Keratinocyte (primary cell): ENCODE results near the gene UBA52. TPM values are rescaled to one million over a fixed set of nuclear protein-coding genes. Genes with fewer than 3 reads are reported as not detected.

ENCODE experiments used
- DNase-seq: peaks from one replicate; pipeline ENCODE4 v3.0.0-alpha.2; 2011; ENCODE audit warnings: low read depth, missing footprints, low spot score
- FAIRE-seq: peaks from 2 replicates; lab custom pipeline; 2011; peaks lifted over from hg19 to GRCh38; lab: Jason Lieb, UNC
- H2AFZ ChIP-seq: 2 replicates; pipeline ENCODE4 v1.6.0; 2012; ENCODE audit warnings: low read length, control low read depth, inconsistent platforms; ENCODE audit not compliant: control insufficient read depth
- H3K27ac ChIP-seq: 2 replicates; pipeline ENCODE4 v1.5.1; 2011; ENCODE audit warnings: low read length; ENCODE audit not compliant: control insufficient read depth, insufficient read depth
- H3K27me3 ChIP-seq: 3 replicates; pipeline ENCODE4 v1.6.0; 2011; ENCODE audit warnings: low read length; ENCODE audit not compliant: control insufficient read depth, insufficient read depth; ENCODE audit errors: extremely low read depth
- H3K36me3 ChIP-seq, 2 experiments: 2 replicates in 1 of 2; 3 replicates in 1 of 2; pipeline ENCODE4 v1.5.1; 2011; ENCODE audit warnings: low read length in 2 of 2, mild to moderate bottlenecking in 1 of 2; ENCODE audit not compliant: control insufficient read depth in 2 of 2, insufficient read depth in 2 of 2; ENCODE audit errors: extremely low read depth in 1 of 2
- H3K4me1 ChIP-seq: 3 replicates; pipeline ENCODE4 v1.5.1; 2011; ENCODE audit warnings: low read length; ENCODE audit not compliant: control insufficient read depth, insufficient read depth; ENCODE audit errors: extremely low read depth
- H3K4me2 ChIP-seq: 3 replicates; pipeline ENCODE4 v1.6.0; 2011; ENCODE audit warnings: low read depth, low read length; ENCODE audit not compliant: control insufficient read depth, insufficient read depth; ENCODE audit errors: extremely low read depth
- H3K4me3 ChIP-seq, 3 experiments: fragments of 200-600 bp in 1 of 3; sonication (generic) in 1 of 3; 2 replicates in 2 of 3; 3 replicates in 1 of 3; pipeline ENCODE4 v1.5.1; 2011 to 2016; ENCODE audit warnings: low read length in 3 of 3, mild to moderate bottlenecking in 3 of 3, control low read depth in 2 of 3, inconsistent platforms in 1 of 3, low read depth in 1 of 3, mixed read lengths in 1 of 3, mixed run types in 1 of 3, moderate library complexity in 1 of 3; ENCODE audit not compliant: control insufficient read depth in 2 of 3, insufficient read depth in 2 of 3; ENCODE audit errors: extremely low read depth in 1 of 3
- H3K79me2 ChIP-seq: 2 replicates; pipeline ENCODE4 v1.6.0; 2012; ENCODE audit warnings: low read length; ENCODE audit not compliant: control insufficient read depth, insufficient read depth
- H3K9ac ChIP-seq: 3 replicates; pipeline ENCODE4 v1.6.0; 2011; ENCODE audit warnings: low read length; ENCODE audit not compliant: control insufficient read depth, insufficient read depth; ENCODE audit errors: extremely low read depth
- H3K9me1 ChIP-seq: 3 replicates; pipeline ENCODE4 v1.6.0; 2011; ENCODE audit warnings: low read length; ENCODE audit not compliant: control insufficient read depth, insufficient read depth; ENCODE audit errors: extremely low read depth
- H3K9me3 ChIP-seq: 2 replicates; pipeline ENCODE4 v1.5.1; 2012; ENCODE audit warnings: low read depth, low read length; ENCODE audit not compliant: control insufficient read depth
- H4K20me1 ChIP-seq: 3 replicates; pipeline ENCODE4 v1.6.0; 2011; ENCODE audit warnings: low read length; ENCODE audit not compliant: control insufficient read depth, insufficient read depth; ENCODE audit errors: extremely low read depth
- EZH2 ChIP-seq: IDR thresholded peaks from one replicate; pipeline ENCODE4 v1.6.1; 2012; ENCODE audit warnings: inconsistent platforms, mild to moderate bottlenecking, low read length, moderate library complexity
- dilution Hi-C: fragments of 300-500 bp; cut with MboI; formaldehyde crosslinking; loops from one replicate; pipeline ENCODE4 v1.7.0; 2020; ENCODE audit warnings: low sequenced_read_pairs; ENCODE audit not compliant: extremely low pct_ligation_motif_present
- polyA plus RNA-seq, 5 experiments: library from polyadenylated mRNA; depleted of rRNA in 3 of 5; stranded (reverse) in 3 of 5; stranded (forward) in 1 of 5; unstranded in 1 of 5; fragments of >200 nt; gene quantifications; 1 replicate in 1 of 5; 2 replicates in 3 of 5; 3 replicates in 1 of 5; pipeline versions ENCODE4 v1.2.1 to v1.2.3, GENCODE V29; 2011 to 2012; ENCODE audit warnings: missing spikeins in 2 of 5, low read depth in 1 of 5, low replicate concordance in 1 of 5
- TF ChIP-seq, protein P1 (sequence below), 3 experiments: IDR thresholded peaks in 1 of 3; conservative IDR thresholded peaks in 1 of 3; optimal IDR thresholded peaks in 1 of 3; 2 replicates in 2 of 3; 3 replicates in 1 of 3; pipeline versions ENCODE3 to v1.5.1; 2011; ENCODE audit warnings: low read length in 3 of 3, mild to moderate bottlenecking in 3 of 3, moderate library complexity in 2 of 3, control low read depth in 1 of 3, inconsistent platforms in 1 of 3; ENCODE audit not compliant: insufficient read depth in 2 of 3; ENCODE audit errors: extremely low read depth in 1 of 3

The UBA52 gene
- polyA plus RNA-seq, 1 donor (not counting 4 experiments of a cell fraction or from before 2014, with no cell fraction given), result 1,376 TPM

DNA sequence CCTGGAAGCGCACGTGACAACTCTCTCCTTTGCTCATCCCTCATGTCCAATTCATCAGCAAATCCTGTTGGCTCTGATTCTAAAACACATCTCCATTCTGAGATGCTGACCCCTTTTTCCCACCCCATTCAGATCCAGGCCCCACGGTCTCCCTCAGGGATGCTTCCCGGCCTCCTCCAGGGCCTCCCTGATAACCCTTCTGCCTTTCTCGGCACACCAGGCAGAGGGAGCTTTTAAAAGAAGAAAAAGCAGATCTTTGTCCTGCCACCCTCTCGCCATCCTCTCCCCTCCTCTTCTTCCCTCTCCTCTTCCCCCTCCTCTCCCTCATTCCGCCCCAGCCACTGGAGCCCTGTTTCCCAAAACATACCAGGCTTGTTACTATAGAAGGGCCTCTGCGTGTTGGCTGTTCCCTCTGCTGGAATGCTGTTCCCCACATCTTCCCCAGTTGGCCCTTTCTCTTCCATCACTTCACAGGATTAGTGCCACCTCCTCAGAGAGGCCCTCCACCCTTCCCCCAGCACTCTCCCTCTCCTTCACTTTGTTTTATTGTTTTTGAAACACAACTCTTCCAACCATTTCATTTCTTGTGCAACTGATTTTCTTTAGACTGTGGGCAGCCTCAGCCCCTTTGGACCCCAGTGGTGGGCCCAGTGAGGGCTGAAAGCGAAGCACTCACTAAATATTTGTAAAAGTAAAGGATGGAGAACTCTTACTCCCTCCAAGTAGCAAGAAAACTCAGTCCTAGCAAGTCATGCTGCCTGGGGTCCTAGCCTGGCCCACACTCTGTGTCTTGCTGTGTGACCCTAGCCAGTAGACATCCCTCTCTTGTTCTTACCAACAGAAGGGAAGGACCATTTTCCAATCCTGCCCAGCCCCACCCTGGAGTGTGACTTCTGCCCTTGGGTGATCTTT, 37.4 kb downstream of the UBA52 start:
- FAIRE-seq (no peak), DNase-seq (no peak)
- no peaks in the 10 kb centered on the region for H3K9me1 ChIP-seq
- no peaks in the 10 kb centered on the region for H4K20me1 ChIP-seq
- H3K4me1 ChIP-seq, result peaks cover 8% of the 10 kb centered on the region
- peaks cover 86% of the 10 kb centered on the region for H3K27me3 ChIP-seq
- TF ChIP-seq, protein P1, sequence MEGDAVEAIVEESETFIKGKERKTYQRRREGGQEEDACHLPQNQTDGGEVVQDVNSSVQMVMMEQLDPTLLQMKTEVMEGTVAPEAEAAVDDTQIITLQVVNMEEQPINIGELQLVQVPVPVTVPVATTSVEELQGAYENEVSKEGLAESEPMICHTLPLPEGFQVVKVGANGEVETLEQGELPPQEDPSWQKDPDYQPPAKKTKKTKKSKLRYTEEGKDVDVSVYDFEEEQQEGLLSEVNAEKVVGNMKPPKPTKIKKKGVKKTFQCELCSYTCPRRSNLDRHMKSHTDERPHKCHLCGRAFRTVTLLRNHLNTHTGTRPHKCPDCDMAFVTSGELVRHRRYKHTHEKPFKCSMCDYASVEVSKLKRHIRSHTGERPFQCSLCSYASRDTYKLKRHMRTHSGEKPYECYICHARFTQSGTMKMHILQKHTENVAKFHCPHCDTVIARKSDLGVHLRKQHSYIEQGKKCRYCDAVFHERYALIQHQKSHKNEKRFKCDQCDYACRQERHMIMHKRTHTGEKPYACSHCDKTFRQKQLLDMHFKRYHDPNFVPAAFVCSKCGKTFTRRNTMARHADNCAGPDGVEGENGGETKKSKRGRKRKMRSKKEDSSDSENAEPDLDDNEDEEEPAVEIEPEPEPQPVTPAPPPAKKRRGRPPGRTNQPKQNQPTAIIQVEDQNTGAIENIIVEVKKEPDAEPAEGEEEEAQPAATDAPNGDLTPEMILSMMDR (optimal IDR thresholded peaks at IDR 0.05 in 1 of 3, IDR thresholded peaks at IDR 0.05 in 1 of 3, conservative IDR thresholded peaks at IDR 0.05 in 1 of 3; ENCODE audit: extremely low read depth in 1 of 3, insufficient read depth in 2 of 3, low read length in 3 of 3), result no peak
- TF ChIP-seq EZH2, result no peak
- H2AFZ ChIP-seq, result no peak overlapping the region
- no peaks in the 10 kb centered on the region for H3K79me2 ChIP-seq
- H3K27ac ChIP-seq, result no peak overlapping the region
- H3K9me3 ChIP-seq, result no peaks in the 10 kb centered on the region
- no peak overlapping the region for H3K4me3 ChIP-seq
- no peak overlapping the region for H3K4me2 ChIP-seq
- H3K9ac ChIP-seq, result no peak overlapping the region
- dilution Hi-C loops, result no loop called here
- H3K36me3 ChIP-seq, result no peaks in the 10 kb centered on the region

DNA sequence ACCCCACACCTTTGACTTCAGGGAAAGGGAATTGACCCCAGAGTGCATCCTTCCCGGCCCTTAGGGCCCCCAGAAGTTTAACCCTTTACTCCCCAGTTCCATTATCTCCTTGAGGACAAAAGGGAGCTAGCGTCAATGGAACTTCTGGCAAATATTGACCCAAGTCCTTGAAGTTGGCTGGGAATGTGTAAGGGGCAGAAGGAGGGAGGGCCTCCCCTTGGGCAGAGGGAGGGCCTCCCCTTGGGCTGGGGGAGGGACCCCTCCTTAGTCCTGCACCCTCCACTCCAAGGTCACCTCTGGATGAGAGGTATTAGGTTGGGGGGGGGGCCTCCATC, 38.0 kb downstream of the UBA52 start:
- Histone ChIP-seq H3K4me2 (no peak overlapping the region), H3K9me3 (no peaks in the 10 kb centered on the region), H3K9ac (no peak overlapping the region), H3K36me3 (no peaks in the 10 kb centered on the region), H3K27ac (no peak overlapping the region), H3K27me3 (peaks cover 93% of the 10 kb centered on the region), H4K20me1 (no peaks in the 10 kb centered on the region), H2AFZ (no peak overlapping the region), H3K4me3 (no peak overlapping the region), H3K4me1 (peaks cover 8% of the 10 kb centered on the region), H3K79me2 (no peaks in the 10 kb centered on the region), H3K9me1 (no peaks in the 10 kb centered on the region)
- FAIRE-seq (no peak), DNase-seq (no peak)
- TF ChIP-seq EZH2, result no peak
- TF ChIP-seq, protein P1 (optimal IDR thresholded peaks at IDR 0.05 in 1 of 3, IDR thresholded peaks at IDR 0.05 in 1 of 3, conservative IDR thresholded peaks at IDR 0.05 in 1 of 3; ENCODE audit: extremely low read depth in 1 of 3, insufficient read depth in 2 of 3, low read length in 3 of 3), result no peak
- dilution Hi-C loops, result no loop called here
